ENCODE measurements around the gene HMGN3.
"Not testable (repeated sequence)": the region's sequence is repeated elsewhere in the genome, so short reads cannot be mapped to it uniquely, and the experiment has no call there.

HMGN3 gene

DNA sequence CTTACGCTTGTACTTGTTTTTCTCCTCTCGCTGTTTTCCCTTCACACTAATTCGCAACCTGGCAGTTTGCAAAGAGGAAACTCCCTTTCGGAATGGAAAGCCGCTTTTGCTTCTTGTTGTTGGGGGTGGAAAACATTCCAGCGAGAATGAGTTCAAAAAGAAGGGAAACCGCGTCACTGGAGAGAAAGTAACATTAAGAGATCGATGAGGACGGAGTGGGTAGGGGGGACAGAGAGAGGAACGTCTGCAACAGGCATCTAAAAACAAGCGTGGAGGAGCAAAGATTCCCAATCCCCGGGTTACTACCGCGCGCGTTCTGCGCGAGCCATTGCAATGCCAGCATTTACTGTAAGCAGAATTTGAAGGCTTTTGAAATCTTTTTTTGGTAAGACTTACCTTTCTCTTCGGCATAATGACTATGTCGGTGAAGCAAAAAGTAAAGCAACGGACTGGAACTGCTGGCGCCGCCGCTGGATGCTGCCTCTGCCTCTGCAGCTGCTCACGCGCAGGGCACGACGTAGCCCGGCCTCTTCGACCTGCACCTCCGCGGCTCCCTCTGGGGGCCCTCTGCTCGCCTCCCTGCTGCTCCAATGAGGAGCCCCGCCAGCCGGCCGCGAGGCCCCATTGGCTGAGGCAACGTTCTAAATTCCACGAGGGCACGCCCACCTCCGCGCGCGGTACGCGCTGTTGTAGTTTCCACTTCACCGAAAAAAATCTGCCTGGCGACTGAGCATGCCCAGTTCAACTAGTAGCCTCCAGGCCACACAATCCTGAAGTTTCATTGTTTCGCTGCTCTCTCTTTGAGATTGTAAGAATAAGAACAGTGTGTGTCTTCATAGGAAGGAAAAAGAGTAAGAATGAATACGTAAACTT, at the start of gene HMGN3:
HMGN3 (minus strand) TSS at position 533 of the 873 bp plus-strand sequence.
- peak; percentile 54 for DNase-seq (ENCODE audit: low read depth, low spot score)
- peak within 1 kb of the TSS; percentile 68 for H3K27ac ChIP-seq

GRCh38 chr6:79280756-79281155, 46.3 kb upstream of the HMGN3 start:
- no peak for DNase-seq (ENCODE audit: low read depth, low spot score)

GRCh38 chr6:79277109-79277508, 42.6 kb upstream of the HMGN3 start:
- no peak for DNase-seq (ENCODE audit: low read depth, low spot score)
- H3K27ac ChIP-seq: no peak overlapping the region

More at GRCh38 chr6:79280756-79281155, 46.3 kb upstream of the HMGN3 start:
- H3K27ac ChIP-seq: no peak overlapping the region

- DNase-seq (ENCODE audit: low read depth, low spot score): no peak
Observed at GRCh38 chr6:79269877-79270276, 35.4 kb upstream of the HMGN3 start.

GRCh38 chr6:79267128-79267527, 32.6 kb upstream of the HMGN3 start:
- DNase-seq (ENCODE audit: low read depth, low spot score): no peak
- no peak overlapping the region for H3K27ac ChIP-seq

More at GRCh38 chr6:79269877-79270276, 35.4 kb upstream of the HMGN3 start:
- H3K27ac ChIP-seq: no peak overlapping the region

DNA sequence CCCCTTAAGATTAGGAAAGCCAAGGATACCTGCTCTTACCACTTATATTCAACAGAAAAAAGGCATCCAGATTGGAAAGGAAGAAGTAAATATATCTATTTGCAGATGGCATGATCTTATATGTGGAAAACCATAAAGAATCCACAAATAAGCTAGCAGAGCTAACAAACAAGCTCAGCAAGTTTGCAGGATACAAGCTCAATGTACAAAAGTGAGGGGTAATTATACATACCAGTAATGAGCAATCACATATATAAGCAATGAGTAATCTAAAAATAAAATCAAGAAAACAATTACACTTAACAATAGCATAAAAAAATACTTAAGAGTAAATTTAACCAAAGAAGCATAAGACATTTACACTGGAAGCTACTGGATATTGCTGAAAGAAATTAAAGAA, 31.6 kb upstream of the HMGN3 start:
- H3K27ac ChIP-seq: no peak overlapping the region
- DNase-seq (ENCODE audit: low read depth, low spot score): peak; percentile 20

- DNase-seq (ENCODE audit: low read depth, low spot score): no peak
Observed at GRCh38 chr6:79263359-79263758, 28.9 kb upstream of the HMGN3 start.

DNA sequence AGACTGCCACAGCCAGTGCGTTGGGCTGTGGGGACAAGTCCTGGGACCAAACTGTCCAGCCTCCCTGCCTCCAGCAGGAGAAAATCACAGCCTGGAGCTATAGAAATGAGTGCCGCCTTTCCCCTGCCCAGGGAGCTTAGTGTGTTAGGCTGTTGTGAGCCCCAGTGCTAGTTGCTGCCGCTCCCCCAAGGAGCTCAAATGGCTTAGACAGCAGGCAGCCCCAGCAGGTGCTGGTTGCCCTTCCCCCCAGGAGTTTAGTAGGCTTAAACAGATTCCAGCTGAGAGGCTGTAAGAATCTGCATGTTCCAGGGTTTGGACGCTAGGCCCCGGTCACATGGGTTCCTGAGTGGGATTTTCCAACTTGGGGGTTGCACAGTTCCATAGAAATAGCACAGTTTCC, 27.2 kb upstream of the HMGN3 start:
- DNase-seq (ENCODE audit: low read depth, low spot score): no peak

More at GRCh38 chr6:79263359-79263758, 28.9 kb upstream of the HMGN3 start:
- no peak overlapping the region for H3K27ac ChIP-seq

DNA sequence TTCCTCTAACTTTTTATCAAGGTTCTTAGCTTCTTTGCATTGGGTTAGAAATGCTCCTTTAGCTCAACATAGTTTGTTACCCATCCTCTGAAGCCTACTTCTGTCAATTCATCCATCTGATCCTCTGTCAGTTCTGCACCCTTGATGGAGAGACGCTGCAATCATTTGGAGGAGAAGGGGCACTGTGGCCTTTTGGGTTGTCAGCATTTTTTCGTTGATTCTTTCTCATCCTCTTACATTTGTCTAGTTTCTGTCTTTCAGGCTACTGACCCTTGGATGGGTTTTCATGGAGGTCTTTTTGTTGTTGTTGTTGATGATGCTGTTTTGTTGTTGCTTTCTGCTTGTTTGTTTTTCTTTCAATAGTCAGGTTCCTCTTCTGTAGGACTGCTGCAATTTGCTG, 26.3 kb upstream of the HMGN3 start:
- no peak for DNase-seq (ENCODE audit: low read depth, low spot score)
- H3K27ac ChIP-seq: no peak overlapping the region

More for the DNA sequence above, 27.2 kb upstream of the HMGN3 start:
- no peak overlapping the region for H3K27ac ChIP-seq

DNA sequence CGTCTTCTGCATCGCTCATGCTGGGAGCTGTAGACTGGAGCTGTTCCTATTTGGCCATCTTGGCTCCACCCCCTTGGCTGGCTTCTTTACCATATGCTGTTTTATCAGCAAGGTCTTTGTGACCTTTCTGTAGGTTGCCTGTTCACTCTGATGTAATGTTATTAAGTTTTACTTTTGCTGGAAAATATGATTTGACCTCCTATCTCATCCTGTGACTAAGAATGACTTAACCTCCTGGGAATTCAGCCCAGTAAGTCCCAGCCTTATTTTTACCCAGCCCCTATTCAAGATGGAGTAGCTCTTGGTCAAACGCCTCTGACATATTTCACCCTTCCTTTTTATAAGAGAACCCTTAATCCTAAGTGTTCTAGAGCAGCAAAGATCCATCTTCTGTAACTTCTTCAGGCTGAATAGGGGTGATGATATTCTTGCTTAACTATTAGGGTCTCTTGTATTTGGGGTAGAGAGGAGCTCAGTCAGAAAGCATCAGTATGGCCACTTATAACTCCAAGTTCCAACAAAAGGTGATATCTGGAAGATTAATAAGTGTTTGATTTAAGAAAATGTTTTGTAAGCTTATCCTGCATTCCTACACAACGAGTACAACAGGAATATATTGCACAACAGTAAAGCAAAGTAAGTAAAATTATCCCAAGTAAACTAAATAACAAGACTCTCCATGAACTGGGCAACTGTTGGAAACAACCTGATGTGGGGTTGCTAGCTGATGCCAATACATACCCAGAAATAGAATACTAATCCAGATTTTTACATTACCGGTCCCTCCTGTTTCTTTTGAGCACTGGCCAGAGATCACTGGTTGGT, 23.1 kb upstream of the HMGN3 start:
- H3K27ac ChIP-seq: peak overlapping the region; percentile 82
- no peak for DNase-seq (ENCODE audit: low read depth, low spot score)

DNA sequence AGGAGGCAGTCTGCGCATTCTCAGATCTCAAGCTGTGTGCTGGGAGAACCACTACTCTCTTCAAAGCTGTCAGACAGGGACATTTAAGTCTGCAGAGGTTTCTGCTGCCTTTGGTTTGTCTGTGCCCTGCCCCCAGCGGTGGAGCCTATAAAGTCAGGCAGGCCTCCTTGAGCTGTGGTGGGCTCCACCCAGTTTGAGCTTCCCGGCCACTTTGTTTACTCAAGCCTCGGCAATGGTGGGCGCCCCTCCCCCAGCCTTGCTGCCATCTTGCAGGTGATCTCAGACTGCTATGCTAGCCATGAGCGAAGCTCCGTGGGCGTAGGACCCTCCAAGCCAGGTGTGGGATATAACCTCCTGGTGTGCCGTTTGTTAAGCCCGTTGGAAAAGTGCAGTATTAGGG, 22.3 kb upstream of the HMGN3 start:
- not testable (repeated sequence) for DNase-seq (ENCODE audit: low read depth, low spot score)
- H3K27ac ChIP-seq: peak overlapping the region; percentile 82

- not testable (repeated sequence) for DNase-seq (ENCODE audit: low read depth, low spot score); H3K27ac ChIP-seq
Observed at GRCh38 chr6:79255086-79255485, 20.6 kb upstream of the HMGN3 start.

GRCh38 chr6:79250559-79250958, 16.1 kb upstream of the HMGN3 start:
- DNase-seq (ENCODE audit: low read depth, low spot score): no peak
- no peak overlapping the region for H3K27ac ChIP-seq

DNA sequence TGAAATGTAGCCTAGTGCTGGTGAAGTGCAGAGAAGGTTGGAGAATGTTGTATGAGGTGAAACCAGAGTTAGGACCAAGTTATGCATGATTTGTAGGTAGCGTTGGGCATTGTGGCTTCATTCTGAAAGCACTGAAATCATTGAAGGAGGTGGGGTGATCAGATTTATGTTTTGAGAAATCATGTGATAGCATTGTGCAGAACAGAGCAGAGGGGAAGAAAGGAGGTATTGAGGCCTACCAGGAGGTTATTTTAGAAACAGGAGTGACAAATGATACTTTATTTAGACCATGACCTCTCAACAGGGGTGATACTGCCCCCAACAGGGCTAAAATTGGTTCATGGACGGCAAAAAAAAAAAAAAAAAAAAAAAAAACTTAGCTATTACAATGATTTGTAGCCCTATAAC, 15.6 kb upstream of the HMGN3 start:
- H3K27ac ChIP-seq: no peak overlapping the region
- DNase-seq (ENCODE audit: low read depth, low spot score): no peak

DNA sequence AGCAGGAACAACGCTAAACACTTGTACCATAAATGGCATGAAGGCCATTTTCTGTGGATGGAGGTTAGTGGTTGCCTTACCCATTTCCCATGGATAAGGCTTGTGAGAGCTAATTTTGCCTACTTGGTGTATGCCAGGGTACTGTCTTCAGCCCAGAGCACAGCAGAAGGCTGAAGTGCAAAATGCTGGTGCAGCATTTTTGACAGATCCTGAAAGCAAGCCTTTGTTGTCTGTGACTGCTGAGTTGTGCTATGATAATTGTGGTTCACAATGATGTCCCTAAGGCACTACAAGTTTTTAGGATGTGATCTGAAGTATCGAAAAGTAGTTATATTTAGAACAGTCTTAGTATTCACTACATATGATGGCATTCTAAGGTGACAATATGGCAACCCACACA, 14.7 kb upstream of the HMGN3 start:
- H3K27ac ChIP-seq: no peak overlapping the region
- no peak for DNase-seq (ENCODE audit: low read depth, low spot score)

DNA sequence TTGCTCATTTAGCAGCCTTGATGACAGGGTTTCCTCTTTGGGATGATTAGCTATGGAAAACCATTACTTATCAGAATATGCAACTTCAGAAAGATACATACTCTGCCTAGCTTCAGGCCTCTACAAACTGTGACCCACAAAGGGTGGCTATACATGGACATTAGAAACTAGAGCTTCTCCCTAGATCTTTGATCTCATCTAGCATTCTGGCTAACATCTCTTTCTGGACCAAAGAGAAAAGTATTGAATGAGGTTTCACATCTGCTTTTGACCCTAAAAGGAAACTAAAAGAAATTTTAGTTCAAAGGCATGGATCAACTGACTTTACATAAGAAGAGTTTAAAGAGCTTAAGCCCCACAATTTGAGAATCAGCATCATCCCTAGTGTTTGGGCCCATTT, 12.4 kb upstream of the HMGN3 start:
- no peak overlapping the region for H3K27ac ChIP-seq
- no peak for DNase-seq (ENCODE audit: low read depth, low spot score)

DNA sequence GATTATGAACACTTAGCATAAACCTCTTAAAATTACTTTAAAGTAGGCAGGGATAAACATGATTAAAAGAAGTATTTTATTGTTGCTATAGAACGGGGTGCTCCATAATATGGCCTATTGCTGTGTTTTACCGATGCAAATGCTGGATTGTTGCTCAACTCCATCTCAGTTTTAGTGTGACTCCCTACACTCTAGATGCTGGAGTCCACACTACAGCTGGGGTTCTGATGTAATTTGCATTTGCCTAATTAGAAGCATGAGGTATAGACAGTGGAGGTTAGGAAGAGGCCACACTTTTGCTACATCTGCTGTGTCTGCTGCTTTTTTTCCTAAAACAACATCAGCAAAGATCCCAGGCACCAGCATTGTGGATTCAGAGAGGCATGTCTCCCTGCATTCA, 6.7 kb upstream of the HMGN3 start:
- DNase-seq (ENCODE audit: low read depth, low spot score): no peak
- H3K27ac ChIP-seq: no peak overlapping the region

DNA sequence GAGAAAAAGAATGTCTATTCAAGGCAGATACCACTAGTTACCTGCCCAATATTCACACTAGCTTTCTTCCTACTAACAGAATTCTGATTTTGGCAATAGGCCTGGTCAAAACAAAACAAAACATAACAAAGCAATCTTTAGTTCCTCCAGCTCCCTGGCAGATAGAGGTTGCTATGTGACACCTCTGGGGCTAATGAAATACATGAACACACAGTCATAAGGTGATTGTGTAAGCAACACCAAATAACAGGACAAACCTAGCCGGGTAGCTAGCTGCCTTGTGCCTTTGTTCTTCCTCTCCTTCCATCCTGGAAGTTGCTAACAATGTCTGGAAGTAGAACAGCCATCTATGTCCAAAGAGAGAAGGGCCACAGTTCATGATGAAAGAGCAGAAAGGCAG, 6.0 kb upstream of the HMGN3 start:
- no peak for DNase-seq (ENCODE audit: low read depth, low spot score)
- no peak overlapping the region for H3K27ac ChIP-seq

DNA sequence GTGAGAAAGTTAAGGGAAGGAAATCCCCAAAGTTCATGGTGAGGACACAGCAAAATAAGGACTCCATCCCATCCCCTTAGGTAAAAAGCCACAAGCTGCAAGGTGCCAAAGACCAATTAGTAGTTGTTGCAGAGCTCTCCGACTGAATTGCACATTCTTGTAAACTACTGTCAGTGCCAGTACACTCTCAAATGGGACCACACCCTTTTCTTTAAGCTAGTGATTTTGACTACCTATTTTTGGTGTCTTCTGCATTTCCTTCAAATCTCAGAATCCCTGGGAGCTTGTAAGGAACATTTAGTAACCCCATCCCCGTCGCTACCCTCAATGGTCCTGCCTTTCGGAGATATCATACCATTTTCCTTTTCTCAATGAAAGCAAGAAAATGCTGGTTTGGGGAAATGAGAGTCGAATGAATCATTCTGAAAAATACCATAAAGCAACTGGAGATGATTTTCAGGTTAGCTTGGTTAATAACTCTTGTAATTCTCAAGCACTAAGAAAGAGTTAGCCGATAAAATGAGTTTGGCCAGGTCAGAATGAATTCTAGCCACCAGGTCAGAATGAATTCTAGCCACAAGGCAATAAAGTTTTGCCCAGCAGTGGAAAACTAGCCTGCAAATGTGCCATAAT, 5.2 kb upstream of the HMGN3 start:
- no peak overlapping the region for H3K27ac ChIP-seq
- no peak for DNase-seq (ENCODE audit: low read depth, low spot score)

DNA sequence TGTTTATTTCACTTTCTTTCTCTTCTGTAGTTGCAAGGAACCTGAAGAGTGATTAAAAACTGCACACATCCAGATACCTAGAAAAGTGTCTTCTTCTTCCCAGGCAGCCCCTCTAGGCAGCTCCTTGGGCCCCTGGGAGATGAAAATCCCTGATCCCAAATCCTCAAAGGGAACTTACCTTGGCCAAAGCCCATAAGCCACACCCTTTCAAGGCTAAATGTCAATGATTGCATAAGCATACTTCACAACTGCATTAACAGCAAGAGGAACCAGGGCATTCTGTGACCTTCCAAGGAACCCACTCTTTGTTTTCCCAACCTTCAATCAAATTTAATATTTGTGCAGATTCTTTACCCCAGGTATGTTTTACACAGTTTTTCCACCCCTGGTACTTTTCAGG, 4.4 kb upstream of the HMGN3 start:
- H3K27ac ChIP-seq: no peak overlapping the region
- DNase-seq (ENCODE audit: low read depth, low spot score): no peak

DNA sequence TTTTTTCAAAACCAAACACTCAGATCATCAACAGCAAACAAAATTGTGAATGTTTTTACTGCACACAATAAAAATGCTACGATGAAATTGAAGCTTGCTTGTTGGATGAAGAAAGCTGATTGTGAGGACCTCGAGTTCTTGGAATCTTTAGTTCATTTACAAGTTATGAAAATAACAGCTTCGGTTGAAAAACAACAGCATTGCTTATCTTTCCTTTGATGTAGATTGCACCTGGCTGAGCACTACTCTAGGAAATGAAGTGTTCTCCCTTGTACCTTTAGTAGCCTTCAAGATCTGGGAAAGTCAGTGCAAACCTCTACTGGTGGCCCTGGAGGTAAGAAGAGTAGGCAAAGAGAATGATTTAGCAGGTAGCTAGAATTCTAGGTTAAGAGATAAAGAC, 2.2 kb upstream of the HMGN3 start:
- no peak for DNase-seq (ENCODE audit: low read depth, low spot score)
- H3K27ac ChIP-seq: no peak overlapping the region
